ENCODE data around the gene TIPIN.

DNA sequence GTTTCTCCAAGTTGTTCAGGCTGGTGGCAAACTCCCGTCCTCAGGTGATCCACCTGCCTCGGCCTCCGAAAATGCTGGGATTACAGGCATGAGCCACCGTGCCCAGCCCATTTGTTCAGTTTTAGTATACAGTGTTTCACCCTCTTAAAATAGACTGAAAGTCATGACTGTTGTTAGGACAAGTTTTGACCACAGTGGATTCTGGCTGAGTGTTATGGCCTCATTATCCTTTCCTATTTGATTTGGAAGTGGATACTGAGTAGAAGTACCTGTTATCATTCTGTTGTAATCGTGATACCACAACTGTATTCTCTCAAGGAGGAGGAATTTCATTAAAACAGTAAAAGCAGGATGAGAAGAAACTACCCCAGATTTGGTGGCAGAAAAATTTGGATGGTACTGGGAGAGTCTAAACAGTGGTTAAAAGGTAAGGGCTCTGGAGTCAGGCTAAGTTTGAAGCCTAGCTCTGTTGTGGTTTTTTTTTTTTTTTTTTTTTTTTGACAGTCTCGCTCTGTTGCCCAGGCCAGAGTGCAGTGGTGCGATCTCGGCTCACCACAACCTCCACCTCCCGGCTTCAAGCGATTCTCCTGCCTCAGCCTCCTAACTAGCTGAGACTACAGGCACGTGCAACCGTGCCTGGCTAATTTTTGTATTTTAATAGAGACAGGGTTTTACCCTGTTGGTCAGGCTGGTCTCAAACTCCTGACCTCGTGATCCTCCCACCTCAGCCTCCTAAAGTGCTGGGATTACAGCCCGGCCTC, 32.8 kb upstream of the TIPIN start:
- TF ChIP-seq, protein P1, sequence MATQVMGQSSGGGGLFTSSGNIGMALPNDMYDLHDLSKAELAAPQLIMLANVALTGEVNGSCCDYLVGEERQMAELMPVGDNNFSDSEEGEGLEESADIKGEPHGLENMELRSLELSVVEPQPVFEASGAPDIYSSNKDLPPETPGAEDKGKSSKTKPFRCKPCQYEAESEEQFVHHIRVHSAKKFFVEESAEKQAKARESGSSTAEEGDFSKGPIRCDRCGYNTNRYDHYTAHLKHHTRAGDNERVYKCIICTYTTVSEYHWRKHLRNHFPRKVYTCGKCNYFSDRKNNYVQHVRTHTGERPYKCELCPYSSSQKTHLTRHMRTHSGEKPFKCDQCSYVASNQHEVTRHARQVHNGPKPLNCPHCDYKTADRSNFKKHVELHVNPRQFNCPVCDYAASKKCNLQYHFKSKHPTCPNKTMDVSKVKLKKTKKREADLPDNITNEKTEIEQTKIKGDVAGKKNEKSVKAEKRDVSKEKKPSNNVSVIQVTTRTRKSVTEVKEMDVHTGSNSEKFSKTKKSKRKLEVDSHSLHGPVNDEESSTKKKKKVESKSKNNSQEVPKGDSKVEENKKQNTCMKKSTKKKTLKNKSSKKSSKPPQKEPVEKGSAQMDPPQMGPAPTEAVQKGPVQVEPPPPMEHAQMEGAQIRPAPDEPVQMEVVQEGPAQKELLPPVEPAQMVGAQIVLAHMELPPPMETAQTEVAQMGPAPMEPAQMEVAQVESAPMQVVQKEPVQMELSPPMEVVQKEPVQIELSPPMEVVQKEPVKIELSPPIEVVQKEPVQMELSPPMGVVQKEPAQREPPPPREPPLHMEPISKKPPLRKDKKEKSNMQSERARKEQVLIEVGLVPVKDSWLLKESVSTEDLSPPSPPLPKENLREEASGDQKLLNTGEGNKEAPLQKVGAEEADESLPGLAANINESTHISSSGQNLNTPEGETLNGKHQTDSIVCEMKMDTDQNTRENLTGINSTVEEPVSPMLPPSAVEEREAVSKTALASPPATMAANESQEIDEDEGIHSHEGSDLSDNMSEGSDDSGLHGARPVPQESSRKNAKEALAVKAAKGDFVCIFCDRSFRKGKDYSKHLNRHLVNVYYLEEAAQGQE (IDR thresholded peaks at IDR 0.05; ENCODE audit: insufficient read depth in 1 of 2, low read depth in 2 of 2, low read length in 1 of 2): no peak
- TF ChIP-seq, protein P2, sequence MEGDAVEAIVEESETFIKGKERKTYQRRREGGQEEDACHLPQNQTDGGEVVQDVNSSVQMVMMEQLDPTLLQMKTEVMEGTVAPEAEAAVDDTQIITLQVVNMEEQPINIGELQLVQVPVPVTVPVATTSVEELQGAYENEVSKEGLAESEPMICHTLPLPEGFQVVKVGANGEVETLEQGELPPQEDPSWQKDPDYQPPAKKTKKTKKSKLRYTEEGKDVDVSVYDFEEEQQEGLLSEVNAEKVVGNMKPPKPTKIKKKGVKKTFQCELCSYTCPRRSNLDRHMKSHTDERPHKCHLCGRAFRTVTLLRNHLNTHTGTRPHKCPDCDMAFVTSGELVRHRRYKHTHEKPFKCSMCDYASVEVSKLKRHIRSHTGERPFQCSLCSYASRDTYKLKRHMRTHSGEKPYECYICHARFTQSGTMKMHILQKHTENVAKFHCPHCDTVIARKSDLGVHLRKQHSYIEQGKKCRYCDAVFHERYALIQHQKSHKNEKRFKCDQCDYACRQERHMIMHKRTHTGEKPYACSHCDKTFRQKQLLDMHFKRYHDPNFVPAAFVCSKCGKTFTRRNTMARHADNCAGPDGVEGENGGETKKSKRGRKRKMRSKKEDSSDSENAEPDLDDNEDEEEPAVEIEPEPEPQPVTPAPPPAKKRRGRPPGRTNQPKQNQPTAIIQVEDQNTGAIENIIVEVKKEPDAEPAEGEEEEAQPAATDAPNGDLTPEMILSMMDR (IDR thresholded peaks at IDR 0.05): no peak
- TF ChIP-seq POLR2AphosphoS5 (IDR thresholded peaks at IDR 0.05; ENCODE audit: low read depth, low read length) (no peak), SIN3A (IDR thresholded peaks at IDR 0.05; ENCODE audit: borderline replicate concordance, insufficient read depth, low read depth, low read length) (no peak)
